HG03060 (cell line): Measurements from ENCODE around the gene C15orf39.

Experiments used
- ATAC-seq: cut with Tn5 transposase; IDR thresholded peaks from one replicate; pipeline ENCODE4 v1.9.1; 2021; ENCODE audit warnings: low read depth, moderate number of reproducible peaks; ENCODE audit not compliant: unreplicated experiment

C15orf39 gene

GRCh38 chr15:75171408-75171807 is 30.3 kb upstream of the C15orf39 start:
- ATAC-seq, result no peak

DNA sequence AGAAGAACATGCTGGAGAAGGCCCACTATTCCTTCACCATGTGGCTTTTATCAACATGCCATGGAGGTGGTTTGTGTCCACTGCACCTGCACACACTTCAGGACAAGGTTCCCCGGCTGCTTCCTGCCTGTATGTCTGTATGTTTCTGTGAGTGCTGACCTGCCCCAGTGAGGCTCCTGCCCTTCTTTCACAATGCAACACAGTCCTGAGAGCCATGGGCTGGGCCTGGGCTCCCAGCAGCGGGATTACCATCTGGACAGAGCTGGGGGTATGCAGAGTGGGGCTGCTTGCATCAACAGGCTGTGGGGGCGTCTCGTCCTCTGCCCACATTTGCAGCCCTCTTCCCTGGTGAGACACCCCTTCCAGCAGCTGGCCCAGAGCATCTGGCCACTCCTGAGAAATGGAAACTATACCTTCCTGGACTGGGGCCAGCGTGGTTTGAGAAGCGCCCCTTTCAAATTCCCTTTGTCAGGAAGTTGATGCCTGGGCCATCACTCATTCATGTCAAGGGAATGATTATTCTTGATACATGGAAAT is 29.3 kb upstream of the C15orf39 start:
- no peak for ATAC-seq

GRCh38 chr15:75174102-75174501 is 27.6 kb upstream of the C15orf39 start:
- ATAC-seq, result no peak

- no peak for ATAC-seq
These were observed 27.0 kb upstream of the C15orf39 start for GRCh38 chr15:75174729-75175128.

DNA sequence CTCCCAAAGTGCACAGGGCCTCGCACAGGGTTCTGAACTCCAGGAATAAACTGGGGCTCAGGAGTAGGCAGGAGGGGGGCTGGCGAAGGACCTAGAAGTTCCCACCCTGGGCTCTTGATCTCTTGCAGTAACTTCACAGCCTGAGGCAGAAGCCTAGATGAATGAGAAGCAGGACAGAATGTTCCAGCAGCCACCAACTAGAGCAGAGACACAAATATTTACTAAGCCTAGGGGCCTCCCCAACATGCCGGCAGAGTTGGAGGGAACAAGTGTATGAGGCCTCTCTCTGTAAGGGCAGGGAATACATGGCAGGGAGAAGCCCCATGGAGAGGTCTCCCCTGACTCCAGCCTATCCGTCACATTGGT is 25.3 kb upstream of the C15orf39 start:
- ATAC-seq, result no peak

GRCh38 chr15:75177360-75178071 is 24.2 kb upstream of the C15orf39 start:
- no peak for ATAC-seq

DNA sequence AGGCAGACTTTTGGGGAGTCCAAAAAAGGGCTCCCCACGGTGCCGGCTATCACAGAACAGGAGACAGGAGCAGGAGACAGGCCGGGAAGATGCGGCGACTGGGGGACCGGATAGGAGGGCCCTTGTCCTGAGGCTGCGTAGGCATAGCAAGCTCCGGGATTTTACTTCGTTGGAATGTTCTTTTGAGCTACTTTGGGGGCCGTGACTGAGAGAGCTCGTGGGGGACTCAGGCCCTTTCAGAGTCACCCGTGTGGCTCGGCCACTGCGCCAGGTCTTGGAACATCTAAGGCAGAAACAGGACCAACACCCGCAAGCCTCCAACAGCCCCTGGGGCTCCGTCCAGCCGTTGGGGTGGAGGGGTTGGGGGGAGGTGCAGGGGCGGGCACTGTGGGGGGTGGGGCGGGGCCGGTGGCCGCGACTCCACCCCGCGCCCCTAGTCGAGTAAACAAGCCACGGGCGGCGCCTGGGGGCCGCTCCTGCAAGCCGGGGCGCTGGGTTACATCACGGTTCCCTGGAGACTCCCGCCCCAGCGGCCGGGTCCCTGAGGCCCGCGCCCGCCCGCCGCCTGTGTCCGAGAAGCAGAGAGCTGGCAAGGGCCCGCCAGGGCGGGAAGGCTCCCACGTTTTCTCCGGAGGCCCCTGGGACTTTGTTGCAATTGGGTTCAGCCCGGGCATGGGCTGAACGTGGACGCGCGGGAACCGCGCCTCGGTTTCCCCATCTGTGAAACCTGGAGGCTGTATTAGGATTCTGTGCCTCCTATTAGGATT is 23.3 kb upstream of the C15orf39 start:
- ATAC-seq, result no peak

GRCh38 chr15:75178938-75179745 is 22.5 kb upstream of the C15orf39 start:
- no peak for ATAC-seq

DNA sequence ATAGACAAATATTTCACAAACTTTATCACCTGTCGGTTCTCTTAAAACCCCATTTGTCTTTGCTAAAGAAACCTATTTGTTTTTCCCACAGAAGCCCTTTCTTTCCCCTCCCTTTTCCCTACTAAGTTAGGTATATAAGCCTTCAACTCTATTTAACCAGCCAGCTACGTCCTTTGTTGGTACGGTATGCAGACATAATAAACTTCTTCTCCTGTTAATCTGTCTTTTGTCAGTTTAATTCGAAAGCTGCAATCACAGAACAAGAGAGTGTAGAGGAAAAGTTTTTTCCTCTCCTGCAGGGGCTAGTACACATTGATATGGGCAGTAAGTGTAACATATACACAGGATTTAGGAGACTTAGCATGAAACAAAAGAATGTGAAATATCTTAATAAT is 21.9 kb upstream of the C15orf39 start:
- no peak for ATAC-seq

- ATAC-seq, result no peak
These were observed 19.9 kb upstream of the C15orf39 start for GRCh38 chr15:75181780-75182179.

- ATAC-seq, result no peak
These were observed 19.2 kb upstream of the C15orf39 start for GRCh38 chr15:75182187-75183131.

DNA sequence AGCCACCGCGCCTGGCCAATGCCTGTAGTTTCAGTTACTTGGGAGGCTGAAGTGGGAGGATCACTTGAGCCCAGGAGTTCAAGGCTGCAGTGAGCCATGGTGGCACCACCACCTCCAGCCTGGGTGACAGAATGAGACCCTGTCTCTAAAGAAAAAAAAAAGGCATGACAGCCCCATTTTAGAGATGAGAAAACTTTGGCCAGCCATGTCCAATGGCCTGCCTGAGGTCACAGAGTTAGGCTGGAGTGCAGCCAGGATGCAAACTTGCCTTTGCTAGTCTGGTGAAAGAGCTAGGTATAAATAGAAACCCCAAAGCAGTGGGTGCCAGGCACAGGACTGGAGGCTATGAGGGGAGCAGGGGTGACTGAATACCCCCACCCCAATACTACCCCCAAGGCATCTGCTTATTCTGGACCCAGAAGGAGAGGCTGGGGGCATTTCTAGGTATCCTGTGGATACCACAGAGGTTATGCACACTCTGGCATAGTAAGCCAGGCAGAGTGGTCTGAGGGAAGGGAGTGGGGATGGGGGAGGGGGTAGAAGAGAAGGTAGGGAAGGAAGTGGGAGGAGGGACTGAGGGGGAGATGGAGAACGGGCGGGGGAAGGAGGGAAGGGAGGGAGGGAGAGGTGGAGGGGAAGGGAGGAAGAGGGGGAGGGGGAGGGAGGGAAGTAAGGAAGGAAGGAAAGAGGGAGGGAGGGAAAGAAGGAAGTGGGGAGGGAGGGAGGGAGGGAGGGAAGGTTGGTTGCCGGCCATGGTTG is 16.2 kb upstream of the C15orf39 start:
- ATAC-seq, result no peak

DNA sequence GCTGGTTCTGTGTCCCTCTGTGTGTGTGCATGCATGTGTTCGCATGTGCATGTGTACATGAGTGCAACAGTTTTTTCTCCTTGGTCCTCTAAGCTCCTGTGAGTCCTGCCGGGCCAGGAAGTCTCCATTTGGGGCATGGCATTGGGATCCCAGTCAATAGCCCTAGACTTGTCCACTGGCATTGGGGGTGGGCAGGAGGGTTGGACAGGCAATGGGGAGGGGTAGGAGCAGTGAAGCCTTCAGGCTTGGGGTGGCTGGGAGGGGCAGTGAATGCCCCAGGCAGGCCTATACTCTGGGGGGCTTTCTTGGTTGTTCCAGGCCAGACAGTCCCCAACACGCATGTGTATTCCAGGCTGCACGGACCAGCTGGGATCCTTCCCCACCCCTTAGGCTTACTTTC is 15.6 kb upstream of the C15orf39 start:
- no peak for ATAC-seq

DNA sequence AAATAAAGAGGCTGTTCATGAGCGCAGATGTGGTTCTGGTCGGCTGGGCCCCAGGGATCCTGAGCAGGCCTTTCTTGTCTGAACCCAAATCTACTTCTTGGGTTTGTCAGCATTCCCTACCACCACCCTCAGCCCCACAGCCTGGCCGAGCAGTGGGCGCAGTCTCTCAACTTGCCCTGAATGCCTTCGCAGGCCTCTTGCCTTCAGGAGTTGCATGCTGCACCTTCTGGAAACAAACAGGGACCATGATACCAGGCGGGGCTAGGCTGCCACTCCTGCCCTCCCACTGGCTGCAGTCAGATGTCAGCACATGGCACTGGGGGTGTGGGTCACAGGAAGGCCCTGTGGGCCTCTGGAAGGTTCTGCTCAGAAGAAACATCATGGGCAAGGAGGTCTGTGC is 13.2 kb upstream of the C15orf39 start:
- ATAC-seq, result no peak

- no peak for ATAC-seq
These were observed 10.4 kb upstream of the C15orf39 start for GRCh38 chr15:75191235-75191634.

DNA sequence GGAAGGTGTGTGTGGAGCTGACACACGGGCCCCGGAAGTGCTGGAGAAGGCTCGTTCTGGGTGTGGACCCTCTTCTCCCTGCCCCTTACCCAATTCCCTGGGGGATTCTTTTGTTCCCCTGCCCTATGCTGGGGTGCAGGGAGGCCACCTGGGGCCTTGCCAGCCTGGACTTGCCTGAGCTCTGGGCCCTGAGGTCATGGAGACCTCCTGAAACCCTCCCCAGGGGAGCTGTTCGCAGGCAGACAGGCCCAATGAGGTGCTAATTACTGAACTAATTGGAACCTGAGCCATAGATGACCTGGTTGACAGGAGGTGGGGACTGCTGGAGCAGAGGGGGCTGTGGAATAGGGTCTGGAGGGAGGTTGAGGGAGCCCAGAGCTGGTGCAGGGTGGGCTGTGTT is 9.4 kb upstream of the C15orf39 start:
- ATAC-seq, result no peak

GRCh38 chr15:75193272-75193671 is 8.4 kb upstream of the C15orf39 start:
- ATAC-seq, result no peak

- no peak for ATAC-seq
These were observed 7.7 kb upstream of the C15orf39 start for GRCh38 chr15:75193976-75194375.

- ATAC-seq, result no peak
These were observed 7.3 kb upstream of the C15orf39 start for GRCh38 chr15:75194397-75194796.
